Suprapubic skin (tissue), 4 donors: Measurements from ENCODE around the gene SCNM1.

ENCODE experiments used
- POLR2A ChIP-seq, 2 donors: fragments of 450-650 bp; IDR thresholded peaks; one replicate each; pipeline ENCODE4 v1.6.1; 2017; ENCODE audit warnings: antibody characterized with exemption in 2 of 2, mild to moderate bottlenecking in 2 of 2, moderate library complexity in 2 of 2
- POLR2AphosphoS5 ChIP-seq, 3 donors: sonication (generic); formaldehyde crosslinking; IDR thresholded peaks; one replicate each; pipeline ENCODE4 v1.6.1; 2017; ENCODE audit warnings: antibody characterized with exemption in 3 of 3
- TF ChIP-seq, protein P1 (sequence below), 2 donors: fragments of 200-600 bp in 1 of 2; fragments of 450-650 bp in 1 of 2; sonication (generic) in 1 of 2; IDR thresholded peaks; one replicate each; pipeline ENCODE4 v1.5.1; 2016 to 2019; ENCODE audit warnings: antibody characterized with exemption in 2 of 2, mild to moderate bottlenecking in 1 of 2, moderate library complexity in 1 of 2

DNA sequence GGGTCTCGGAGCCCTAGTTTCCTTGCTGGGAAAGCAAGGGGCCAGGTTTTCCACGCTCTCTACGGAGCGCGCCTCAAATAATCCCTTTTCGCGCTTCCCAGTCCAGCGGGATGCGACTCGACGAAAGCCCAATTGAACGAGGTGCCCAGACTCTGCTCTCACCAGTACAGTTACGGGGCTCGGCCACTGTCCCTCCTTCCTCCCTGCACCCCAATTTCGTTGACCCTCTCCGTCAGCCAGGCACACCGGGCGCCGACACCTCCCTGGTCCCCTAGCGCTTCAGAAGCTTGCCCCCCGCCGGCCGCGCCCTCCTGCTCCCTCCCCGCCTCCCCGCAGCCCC lies 19.9 kb upstream of the SCNM1 start:
- TF ChIP-seq POLR2AphosphoS5 (IDR thresholded peaks at IDR 0.05): no peak
- TF ChIP-seq, protein P1, sequence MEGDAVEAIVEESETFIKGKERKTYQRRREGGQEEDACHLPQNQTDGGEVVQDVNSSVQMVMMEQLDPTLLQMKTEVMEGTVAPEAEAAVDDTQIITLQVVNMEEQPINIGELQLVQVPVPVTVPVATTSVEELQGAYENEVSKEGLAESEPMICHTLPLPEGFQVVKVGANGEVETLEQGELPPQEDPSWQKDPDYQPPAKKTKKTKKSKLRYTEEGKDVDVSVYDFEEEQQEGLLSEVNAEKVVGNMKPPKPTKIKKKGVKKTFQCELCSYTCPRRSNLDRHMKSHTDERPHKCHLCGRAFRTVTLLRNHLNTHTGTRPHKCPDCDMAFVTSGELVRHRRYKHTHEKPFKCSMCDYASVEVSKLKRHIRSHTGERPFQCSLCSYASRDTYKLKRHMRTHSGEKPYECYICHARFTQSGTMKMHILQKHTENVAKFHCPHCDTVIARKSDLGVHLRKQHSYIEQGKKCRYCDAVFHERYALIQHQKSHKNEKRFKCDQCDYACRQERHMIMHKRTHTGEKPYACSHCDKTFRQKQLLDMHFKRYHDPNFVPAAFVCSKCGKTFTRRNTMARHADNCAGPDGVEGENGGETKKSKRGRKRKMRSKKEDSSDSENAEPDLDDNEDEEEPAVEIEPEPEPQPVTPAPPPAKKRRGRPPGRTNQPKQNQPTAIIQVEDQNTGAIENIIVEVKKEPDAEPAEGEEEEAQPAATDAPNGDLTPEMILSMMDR (IDR thresholded peaks at IDR 0.05): no peak
- no peak for TF ChIP-seq POLR2A (IDR thresholded peaks at IDR 0.05)
